Thymus (tissue), 11 donors: ENCODE results near the gene BRCA1. TPM values are rescaled to one million over a fixed set of nuclear protein-coding genes. Genes with fewer than 3 reads are reported as not detected.

Experiments
- DNase-seq, 9 donors: peaks; one replicate each; pipeline ENCODE4 v3.0.0-alpha.2; 2013; ENCODE audit warnings: low spot score in 9 of 9, low read depth in 6 of 9, missing footprints in 1 of 9
- H3K27ac ChIP-seq, 2 donors: one replicate each; pipeline ENCODE4 v1.5.1; 2013; ENCODE audit warnings: control low read depth in 1 of 2, low read depth in 1 of 2, low read length in 1 of 2, mild to moderate bottlenecking in 1 of 2, moderate library complexity in 1 of 2
- H3K27me3 ChIP-seq, 2 donors: one replicate each; pipeline ENCODE4 v1.5.1; 2013; ENCODE audit warnings: low read length in 1 of 2; ENCODE audit not compliant: control insufficient read depth in 2 of 2, insufficient read depth in 1 of 2
- H3K36me3 ChIP-seq, 2 donors: one replicate each; pipeline ENCODE4 v1.5.1; 2013; ENCODE audit warnings: low read length in 1 of 2, mild to moderate bottlenecking in 1 of 2, moderate library complexity in 1 of 2; ENCODE audit not compliant: control insufficient read depth in 2 of 2, insufficient read depth in 2 of 2
- H3K4me1 ChIP-seq, 2 donors: one replicate each; pipeline ENCODE4 v1.5.1; 2013; ENCODE audit warnings: low read length in 2 of 2; ENCODE audit not compliant: control insufficient read depth in 2 of 2, insufficient read depth in 2 of 2
- H3K4me3 ChIP-seq, 2 donors: one replicate each; pipeline ENCODE4 v1.5.1; 2013; ENCODE audit warnings: low read length in 2 of 2, control low read depth in 1 of 2, mild to moderate bottlenecking in 1 of 2
- H3K9me3 ChIP-seq, 2 donors: one replicate each; pipeline ENCODE4 v1.5.1; 2013; ENCODE audit warnings: low read length in 1 of 2, mild to moderate bottlenecking in 1 of 2; ENCODE audit not compliant: control insufficient read depth in 2 of 2, insufficient read depth in 1 of 2
- whole genome bisulfite sequencing: extraction: QIAGEN DNeasy Blood & Tissue Kit; methylation state at CpG from one replicate; pipeline ENCODE4 v1.1.7; 2013; 5-methylcytosine and 5-hydroxymethylcytosine counted together
- polyA plus RNA-seq: library from polyadenylated mRNA; stranded (reverse); fragments of 200-250 nt; gene quantifications from one replicate; pipeline ENCODE4 v1.2.3, GENCODE V29; 2013
- total RNA-seq: library from RNA; stranded (reverse); fragments of 120-200 nt; gene quantifications from one replicate; pipeline ENCODE4 v1.2.4, GENCODE V29; 2013
- donor health status: healthy.

Gene BRCA1
- total and polyA plus RNA-seq, 2 donors = 2.0 to 23.8 TPM

- DNase-seq = no peak
- WGBS = 99% methylated on average over 2 of the region's 2 CpGs
- Histone ChIP-seq H3K9me3 (no peaks in the 10 kb centered on the region), H3K27ac (no peak overlapping the region), H3K27me3 (no peaks in the 10 kb centered on the region), H3K4me1 (no peaks in the 10 kb centered on the region), H3K36me3 (peaks cover 21 to 46% of the 10 kb centered on the region in 2 donors), H3K4me3 (no peak overlapping the region)
Observed at GRCh38 chr17:43085474-43085873, 39.7 kb downstream of the BRCA1 start.

GRCh38 chr17:43079641-43080302 lies 45.4 kb downstream of the BRCA1 start:
- Histone ChIP-seq H3K36me3 (peaks cover 14 to 26% of the 10 kb centered on the region in 2 donors), H3K4me1 (no peaks in the 10 kb centered on the region), H3K27ac (no peak overlapping the region), H3K4me3 (no peak overlapping the region), H3K9me3 (no peaks in the 10 kb centered on the region), H3K27me3 (no peaks in the 10 kb centered on the region)
- DNase-seq = no peak
- WGBS = 98% methylated on average over 1 of the region's 1 CpG

- no peaks in the 10 kb centered on the region for H3K4me1 ChIP-seq
- peaks cover 12 to 16% of the 10 kb centered on the region in 2 donors for H3K36me3 ChIP-seq
- H3K27ac ChIP-seq = no peak overlapping the region
- WGBS = 96% methylated on average over 4 of the region's 4 CpGs
- no peaks in the 10 kb centered on the region for H3K9me3 ChIP-seq
- no peak for DNase-seq
- H3K4me3 ChIP-seq = no peak overlapping the region
- no peaks in the 10 kb centered on the region for H3K27me3 ChIP-seq
Observed at GRCh38 chr17:43074869-43075268, 50.3 kb downstream of the BRCA1 start.

- Histone ChIP-seq H3K36me3 (peaks cover 25 to 34% of the 10 kb centered on the region in 2 donors), H3K4me3 (no peak overlapping the region), H3K4me1 (no peaks in the 10 kb centered on the region), H3K9me3 (no peaks in the 10 kb centered on the region), H3K27ac (no peak overlapping the region), H3K27me3 (no peaks in the 10 kb centered on the region)
- 99% methylated on average over 1 of the region's 1 CpG for WGBS
- no peak for DNase-seq
Observed at GRCh38 chr17:43070872-43071271, 54.3 kb downstream of the BRCA1 start.

DNA sequence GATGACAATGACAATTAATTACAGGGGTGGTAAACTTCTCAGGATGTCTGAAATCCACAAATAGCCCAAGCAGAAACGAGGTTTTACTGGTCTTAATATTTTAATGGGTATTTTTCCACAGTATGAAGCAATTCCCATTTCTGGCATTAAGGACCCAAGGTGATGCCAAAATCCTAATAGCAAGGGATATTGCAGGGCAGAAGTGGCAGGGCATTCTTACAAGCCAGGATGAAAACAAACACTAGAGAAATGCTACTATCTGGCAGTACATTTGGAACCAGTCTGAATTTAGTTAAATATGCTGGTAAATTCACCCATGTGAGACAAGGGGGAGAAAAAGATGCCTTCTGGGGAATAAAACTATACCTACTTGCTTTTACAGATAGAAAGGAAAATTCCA lies 54.9 kb downstream of the BRCA1 start:
- no peaks in the 10 kb centered on the region for H3K9me3 ChIP-seq
- H3K27ac ChIP-seq = no peak overlapping the region
- no peak overlapping the region for H3K4me3 ChIP-seq
- peaks cover 21 to 33% of the 10 kb centered on the region in 2 donors for H3K36me3 ChIP-seq
- no peaks in the 10 kb centered on the region for H3K4me1 ChIP-seq
- 100% methylated on average over 1 of the region's 1 CpG for WGBS
- H3K27me3 ChIP-seq = no peaks in the 10 kb centered on the region
- DNase-seq = no peak

DNA sequence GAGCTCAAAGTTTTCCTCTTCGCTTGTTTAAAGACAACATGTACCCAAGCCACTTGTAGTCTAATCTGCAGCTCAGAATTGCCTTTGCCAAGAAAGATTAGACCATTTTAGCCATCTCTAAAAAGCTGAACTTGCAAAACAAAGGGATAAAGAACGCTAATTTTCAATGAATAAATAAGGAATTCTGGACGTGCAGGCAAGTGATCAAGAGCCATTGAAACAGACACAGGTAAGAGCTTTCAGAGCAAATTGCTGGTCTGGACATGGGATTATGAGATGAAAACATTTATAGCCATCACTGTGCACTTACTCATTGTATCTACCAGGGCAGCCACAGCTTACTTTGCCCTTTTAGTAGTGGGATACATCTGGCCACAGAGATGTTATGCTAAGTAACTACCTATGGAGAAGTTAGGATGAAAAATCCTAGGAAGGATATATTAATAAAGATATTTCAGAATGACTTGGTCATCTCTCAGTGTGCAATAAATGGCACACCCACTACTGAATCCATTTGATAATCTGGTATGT lies 55.7 kb downstream of the BRCA1 start:
- no peaks in the 10 kb centered on the region for H3K27me3 ChIP-seq
- peaks cover 20 to 36% of the 10 kb centered on the region in 2 donors for H3K36me3 ChIP-seq
- H3K9me3 ChIP-seq = no peaks in the 10 kb centered on the region
- no peak overlapping the region for H3K4me3 ChIP-seq
- over 99% methylated on average over 3 of the region's 3 CpGs for WGBS
- DNase-seq = no peak
- H3K4me1 ChIP-seq = no peaks in the 10 kb centered on the region
- H3K27ac ChIP-seq = no peak overlapping the region

DNA sequence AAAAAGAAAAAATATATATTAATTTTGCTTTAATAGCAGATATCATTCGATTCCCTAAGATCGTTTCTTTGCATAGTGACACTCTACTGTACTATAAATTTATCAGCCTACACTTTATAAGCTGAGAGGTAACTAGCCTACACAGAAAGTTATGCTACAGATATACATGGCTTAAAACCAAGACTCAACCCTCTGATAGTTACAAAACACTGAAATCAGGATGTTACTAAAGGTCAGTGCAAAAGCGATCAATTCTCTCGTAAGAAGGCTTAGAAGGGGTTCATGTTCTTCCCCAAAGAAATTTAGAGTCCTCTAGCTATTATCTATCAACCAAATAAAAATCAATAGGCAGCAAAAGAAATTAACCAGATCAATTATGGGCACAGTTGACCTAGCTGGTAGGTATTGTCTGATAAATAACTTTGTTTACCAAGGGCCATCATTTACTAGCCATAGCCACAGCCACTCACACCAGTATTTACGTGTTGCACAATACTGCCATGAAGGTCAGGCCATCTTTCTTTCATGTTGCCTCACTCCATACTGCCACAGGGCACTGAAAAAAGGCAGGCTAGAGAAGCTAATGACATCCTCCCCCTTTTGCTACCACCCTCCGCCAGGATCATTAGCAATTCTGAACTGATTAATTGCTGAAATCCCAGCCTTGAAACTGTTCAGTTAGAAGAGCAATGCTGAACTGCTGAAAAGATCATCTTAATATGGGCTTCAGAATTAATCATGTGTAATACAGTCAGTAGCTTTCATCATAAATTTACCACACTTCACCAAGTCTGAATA lies 56.4 kb downstream of the BRCA1 start:
- peaks cover 17 to 33% of the 10 kb centered on the region in 2 donors for H3K36me3 ChIP-seq
- 99% methylated on average over 6 of the region's 6 CpGs for WGBS
- H3K4me3 ChIP-seq = no peak overlapping the region
- no peaks in the 10 kb centered on the region for H3K27me3 ChIP-seq
- H3K27ac ChIP-seq = no peak overlapping the region
- H3K4me1 ChIP-seq = no peaks in the 10 kb centered on the region
- H3K9me3 ChIP-seq = no peaks in the 10 kb centered on the region
- DNase-seq = no peak

GRCh38 chr17:43062984-43063638 lies 62.1 kb downstream of the BRCA1 start:
- H3K27me3 ChIP-seq = no peaks in the 10 kb centered on the region
- H3K4me1 ChIP-seq = no peaks in the 10 kb centered on the region
- H3K9me3 ChIP-seq = no peaks in the 10 kb centered on the region
- no peak overlapping the region for H3K4me3 ChIP-seq
- no peak for DNase-seq
- no peak overlapping the region for H3K27ac ChIP-seq
- 98% methylated on average over 10 of the region's 10 CpGs for WGBS
- H3K36me3 ChIP-seq = peaks cover 11 to 27% of the 10 kb centered on the region in 2 donors

GRCh38 chr17:43056051-43056450 lies 69.1 kb downstream of the BRCA1 start:
- 98% methylated on average over 7 of the region's 7 CpGs for WGBS
- H3K27me3 ChIP-seq = no peaks in the 10 kb centered on the region
- H3K4me3 ChIP-seq = no peak overlapping the region
- no peaks in the 10 kb centered on the region for H3K4me1 ChIP-seq
- H3K27ac ChIP-seq = no peak overlapping the region
- no peak for DNase-seq
- peaks cover 15 to 33% of the 10 kb centered on the region in 2 donors for H3K36me3 ChIP-seq
- H3K9me3 ChIP-seq = no peaks in the 10 kb centered on the region
